Measurements from ENCODE around the gene LRRTM2.
"Not testable (repeated sequence)": the region's sequence is repeated elsewhere in the genome, so short reads cannot be mapped to it uniquely, and the experiment has no call there.

Gene LRRTM2, protein sequence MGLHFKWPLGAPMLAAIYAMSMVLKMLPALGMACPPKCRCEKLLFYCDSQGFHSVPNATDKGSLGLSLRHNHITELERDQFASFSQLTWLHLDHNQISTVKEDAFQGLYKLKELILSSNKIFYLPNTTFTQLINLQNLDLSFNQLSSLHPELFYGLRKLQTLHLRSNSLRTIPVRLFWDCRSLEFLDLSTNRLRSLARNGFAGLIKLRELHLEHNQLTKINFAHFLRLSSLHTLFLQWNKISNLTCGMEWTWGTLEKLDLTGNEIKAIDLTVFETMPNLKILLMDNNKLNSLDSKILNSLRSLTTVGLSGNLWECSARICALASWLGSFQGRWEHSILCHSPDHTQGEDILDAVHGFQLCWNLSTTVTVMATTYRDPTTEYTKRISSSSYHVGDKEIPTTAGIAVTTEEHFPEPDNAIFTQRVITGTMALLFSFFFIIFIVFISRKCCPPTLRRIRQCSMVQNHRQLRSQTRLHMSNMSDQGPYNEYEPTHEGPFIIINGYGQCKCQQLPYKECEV

DNA sequence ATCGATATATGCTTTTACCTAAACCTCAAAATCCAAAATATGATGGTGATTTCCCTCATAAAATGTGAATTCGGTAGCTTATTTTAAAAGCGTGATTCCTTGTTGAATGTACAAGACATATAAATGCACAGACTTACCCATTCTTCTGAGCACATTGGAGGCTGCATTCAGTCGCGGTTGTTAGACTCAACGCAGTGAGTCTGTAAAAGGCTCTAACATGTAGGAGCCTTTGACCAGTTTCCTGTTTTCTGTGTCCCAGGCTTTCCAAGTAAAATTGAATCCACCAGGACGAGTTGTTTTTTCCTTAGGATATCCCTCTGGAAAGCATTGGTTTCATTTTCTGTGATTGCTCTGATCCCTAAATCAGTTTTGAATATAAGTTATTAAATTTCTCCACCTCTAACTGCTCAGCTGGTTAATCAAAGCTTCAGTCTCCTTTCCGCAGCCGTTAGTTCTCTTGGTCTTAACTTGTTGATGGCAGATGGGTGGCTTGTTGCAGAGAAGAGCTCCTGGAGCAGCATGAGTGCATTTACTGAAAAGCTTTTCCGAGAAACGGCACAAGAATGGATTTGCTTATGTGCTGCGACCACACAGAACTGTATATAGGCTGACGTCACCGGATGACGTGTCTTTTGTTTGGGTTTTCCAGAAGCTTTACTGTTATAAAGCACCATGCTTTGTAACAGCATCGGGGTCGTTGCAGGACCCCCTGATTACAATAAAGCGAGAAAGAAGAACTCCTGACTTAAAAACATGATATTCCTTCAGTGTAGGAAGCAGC, at the start of gene LRRTM2:
TSS of gene LRRTM2 (minus strand) at position 565 of the 781 bp plus-strand sequence. CDS start at position 141, 424 bp downstream.
- in situ Hi-C loops (cut with MboI; ENCODE audit: low sequenced_read_pairs), result no loop called here

DNA sequence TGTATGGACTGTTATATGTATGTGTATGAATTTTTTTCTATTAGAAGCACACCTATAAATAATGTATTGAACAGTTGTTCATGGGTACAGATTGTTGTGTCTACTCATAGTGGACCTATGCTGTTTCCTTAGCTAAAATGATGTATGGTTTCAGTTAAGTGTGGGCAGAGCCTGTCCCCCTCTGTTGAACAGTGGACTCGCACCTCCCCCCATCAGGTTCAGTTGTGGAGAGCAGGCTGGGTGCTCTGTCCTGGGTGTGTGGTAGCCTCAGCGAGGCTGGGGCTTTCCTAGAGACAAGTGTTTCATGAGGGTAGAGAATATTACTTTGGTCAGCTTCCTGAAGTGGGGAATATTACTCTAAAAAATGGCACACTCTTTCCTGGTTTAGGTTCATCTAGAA, 47.4 kb upstream of the LRRTM2 start:
- in situ Hi-C loops (cut with MboI; ENCODE audit: low sequenced_read_pairs), result no loop called here

DNA sequence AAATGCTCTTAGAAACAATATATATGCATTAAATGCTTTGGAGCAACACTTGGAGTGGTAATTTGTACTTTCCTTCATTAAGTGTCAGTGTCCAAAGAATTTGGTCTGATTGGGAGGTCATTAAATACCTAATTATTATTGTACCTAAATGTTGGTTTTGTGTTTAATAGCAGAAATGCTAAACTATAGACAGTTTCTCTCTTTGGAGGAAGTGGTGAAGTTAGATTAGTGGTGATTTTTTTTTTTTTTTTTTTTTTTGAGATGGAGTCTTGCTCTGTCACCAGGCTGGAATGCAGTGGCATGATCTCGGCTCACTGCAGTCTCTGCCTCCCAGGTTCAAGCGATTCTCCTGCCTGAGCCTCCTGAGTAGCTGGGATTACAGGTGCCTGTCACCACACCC, 46.2 kb upstream of the LRRTM2 start:
- in situ Hi-C loops (cut with MboI; ENCODE audit: low sequenced_read_pairs), result not testable (repeated sequence)

DNA sequence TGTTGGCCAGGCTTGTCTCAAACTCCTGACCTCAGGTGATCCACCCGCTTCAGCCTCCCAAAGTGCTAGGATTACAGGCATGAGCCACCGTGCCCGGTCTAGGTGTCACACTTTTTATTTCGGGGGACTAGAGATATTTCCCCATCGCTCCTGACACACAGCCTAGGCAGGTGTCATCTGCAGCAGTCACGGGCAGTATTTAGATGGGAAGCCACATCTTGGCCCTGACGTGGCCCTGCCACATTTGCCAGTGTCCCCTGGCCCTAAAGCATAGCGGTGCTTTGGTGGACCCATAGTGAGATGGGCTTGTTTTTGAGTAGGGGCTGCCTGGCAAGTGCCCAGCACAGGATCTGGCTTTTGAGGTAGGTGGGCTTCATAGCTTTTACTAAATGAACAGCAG, 45.0 kb upstream of the LRRTM2 start:
- in situ Hi-C loops (cut with MboI; ENCODE audit: low sequenced_read_pairs), result no loop called here

DNA sequence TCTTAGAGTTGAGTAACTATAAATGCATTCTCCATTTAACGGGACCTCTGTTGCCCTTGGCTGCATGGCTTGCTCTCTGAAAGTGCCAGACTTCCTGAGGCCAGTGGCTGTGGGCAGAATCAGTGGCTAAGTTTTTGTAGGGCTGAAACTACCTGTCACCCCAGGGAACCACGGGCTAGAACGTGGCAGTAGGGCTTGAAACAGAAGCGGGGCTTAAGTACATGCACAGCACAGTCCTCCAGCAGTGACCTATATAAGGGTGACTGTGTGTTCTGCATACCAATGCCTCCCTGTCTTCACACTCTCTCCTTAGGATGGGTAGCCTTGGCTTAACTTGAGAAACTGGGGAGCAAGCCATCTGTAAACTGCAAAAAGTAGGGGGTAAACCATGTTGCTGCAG, 43.6 kb upstream of the LRRTM2 start:
- in situ Hi-C loops (cut with MboI; ENCODE audit: low sequenced_read_pairs), result no loop called here

DNA sequence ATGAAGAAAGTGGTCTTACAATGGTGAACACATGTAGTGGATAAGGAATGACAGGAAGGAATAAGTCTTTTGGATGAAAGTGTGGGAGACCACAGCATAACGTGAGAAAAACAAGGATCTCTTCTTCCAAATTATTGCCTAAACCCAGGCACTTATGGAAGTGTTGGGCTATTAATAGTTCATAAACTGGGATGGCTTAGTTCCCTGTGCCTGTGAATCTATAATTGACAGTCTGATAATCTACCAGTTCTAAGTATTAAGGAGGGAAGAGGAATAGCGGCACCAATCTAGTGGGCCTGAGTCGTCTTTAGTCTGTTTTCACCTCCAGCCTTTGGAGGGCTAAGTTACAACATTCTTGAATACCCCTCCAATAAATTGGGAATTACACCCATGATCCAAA, 39.2 kb upstream of the LRRTM2 start:
- in situ Hi-C loops (cut with MboI; ENCODE audit: low sequenced_read_pairs), result no loop called here

DNA sequence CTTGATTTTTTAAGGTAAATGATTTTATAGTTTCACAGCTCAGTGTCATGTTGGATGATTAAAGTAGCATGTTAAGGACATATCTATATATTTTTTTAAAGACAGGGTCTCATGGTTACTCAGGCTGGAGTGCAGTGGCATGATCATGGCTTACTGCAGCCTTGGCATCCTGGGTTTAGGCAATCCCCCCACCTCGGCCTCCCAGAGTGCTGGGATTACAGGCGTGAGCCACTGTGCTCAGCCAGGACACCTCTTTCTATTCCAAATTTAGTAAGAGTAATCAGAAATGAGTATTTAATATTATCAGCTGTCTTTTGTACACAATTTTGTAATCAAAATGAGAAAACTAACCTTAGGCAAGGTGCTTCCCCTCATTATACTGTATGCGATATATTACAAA, 38.6 kb upstream of the LRRTM2 start:
- in situ Hi-C loops (cut with MboI; ENCODE audit: low sequenced_read_pairs), result no loop called here

DNA sequence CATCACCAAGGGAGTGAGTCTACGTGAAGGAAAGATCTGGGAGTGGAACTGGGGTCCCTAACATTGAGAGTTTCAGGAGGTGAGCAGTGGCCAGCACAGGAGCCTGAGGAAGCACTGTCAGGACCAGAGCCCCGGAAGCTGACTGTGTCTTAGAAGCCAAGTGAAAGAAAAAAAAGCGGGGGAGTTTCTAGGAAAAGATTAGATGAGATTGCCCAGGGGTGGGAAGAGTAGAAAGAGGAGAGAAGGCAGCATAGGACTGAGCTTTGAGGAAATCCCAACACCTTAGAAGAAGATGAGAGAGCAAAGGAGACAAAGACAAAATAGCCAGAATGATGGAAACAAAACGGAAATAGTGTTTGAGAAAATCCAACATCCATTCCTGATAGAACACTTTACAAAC, 37.0 kb upstream of the LRRTM2 start:
- in situ Hi-C loops (cut with MboI; ENCODE audit: low sequenced_read_pairs), result no loop called here

DNA sequence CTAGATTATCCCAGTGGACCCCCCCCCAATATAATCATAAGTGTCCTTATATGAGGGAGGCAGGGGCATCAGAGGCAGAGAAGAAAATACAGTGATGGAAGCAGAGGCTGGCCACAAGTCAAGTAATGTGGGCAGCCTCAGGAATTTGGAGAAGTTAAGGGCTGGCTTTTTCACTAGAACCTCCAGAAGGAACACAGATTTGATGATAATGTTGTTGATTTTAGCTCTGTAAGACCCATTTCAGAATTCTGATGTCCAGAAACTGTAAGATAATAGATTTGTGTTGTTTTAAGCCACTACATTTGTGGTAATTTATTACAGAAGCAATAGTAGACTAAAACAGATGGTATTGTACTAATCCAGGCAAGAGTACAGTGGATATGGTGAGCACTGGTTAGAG, 36.3 kb upstream of the LRRTM2 start:
- in situ Hi-C loops (cut with MboI; ENCODE audit: low sequenced_read_pairs), result no loop called here

DNA sequence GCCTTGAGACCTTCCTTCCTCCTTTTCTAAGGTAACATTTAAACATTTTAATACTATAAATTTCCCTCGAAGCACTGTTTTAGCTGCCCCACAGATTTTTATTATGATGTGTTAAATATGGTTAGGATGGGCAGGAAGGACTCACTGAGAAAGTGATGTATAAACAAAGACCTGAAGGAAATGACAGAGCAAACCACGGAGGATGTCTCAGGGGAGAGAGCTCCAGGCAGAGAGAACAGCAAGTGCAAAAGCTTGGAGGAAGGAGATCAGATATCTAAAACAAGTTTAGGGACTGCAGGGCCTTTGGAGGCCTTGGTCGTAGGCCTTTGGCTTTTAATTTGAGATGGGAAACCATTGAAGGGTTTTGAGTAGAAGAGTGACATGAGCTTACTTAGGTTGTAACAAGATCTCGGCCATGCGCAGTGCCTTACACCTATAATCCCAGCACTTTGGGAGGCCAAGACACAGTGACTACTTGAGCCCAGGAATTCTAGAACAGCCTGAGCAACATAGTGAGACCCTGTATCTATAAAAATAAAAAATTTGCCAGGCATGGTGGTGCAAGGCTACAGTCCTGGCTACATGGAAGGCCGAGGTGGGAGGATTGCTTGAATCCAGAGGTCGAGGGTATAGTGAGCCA, 35.5 kb upstream of the LRRTM2 start:
- in situ Hi-C loops (cut with MboI; ENCODE audit: low sequenced_read_pairs), result no loop called here

DNA sequence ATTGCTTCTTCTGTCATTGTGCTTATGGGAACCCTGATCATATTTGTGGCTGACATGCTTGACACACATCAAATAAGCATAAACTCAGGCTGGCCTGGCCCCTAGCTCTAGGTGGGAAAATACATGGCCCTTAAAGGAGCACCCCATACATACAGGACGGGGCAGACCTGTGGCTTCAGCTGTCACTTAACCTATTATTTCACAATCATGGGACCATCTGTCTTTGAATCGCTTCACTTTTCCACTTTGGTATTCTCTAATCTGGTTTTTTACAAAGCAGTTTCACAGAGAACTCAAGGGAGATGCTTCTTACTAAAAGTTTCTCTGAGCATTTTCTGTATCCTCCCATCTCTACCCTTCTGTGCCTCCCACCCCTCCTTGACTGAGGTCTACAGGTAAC, 34.6 kb upstream of the LRRTM2 start:
- in situ Hi-C loops (cut with MboI; ENCODE audit: low sequenced_read_pairs), result no loop called here

DNA sequence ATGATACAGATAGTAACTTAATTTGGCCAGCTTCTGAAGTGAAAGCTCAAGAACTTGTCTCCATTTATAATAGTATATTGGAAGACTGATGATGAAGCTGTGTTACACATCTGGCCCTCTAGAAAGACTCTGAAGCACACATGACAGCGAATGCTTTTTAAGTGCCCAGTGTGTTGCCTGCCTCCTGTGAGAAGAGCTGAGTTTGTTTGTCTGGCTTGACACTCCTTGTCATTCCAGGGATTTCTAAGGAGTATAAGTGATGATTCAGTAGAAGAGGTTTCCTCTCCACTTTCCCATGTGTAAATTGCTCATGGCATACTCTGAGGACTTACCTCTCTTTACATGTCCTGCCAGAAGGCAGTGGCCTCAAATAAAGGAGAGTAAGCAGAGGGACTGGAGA, 30.4 kb upstream of the LRRTM2 start:
- in situ Hi-C loops (cut with MboI; ENCODE audit: low sequenced_read_pairs), result no loop called here

DNA sequence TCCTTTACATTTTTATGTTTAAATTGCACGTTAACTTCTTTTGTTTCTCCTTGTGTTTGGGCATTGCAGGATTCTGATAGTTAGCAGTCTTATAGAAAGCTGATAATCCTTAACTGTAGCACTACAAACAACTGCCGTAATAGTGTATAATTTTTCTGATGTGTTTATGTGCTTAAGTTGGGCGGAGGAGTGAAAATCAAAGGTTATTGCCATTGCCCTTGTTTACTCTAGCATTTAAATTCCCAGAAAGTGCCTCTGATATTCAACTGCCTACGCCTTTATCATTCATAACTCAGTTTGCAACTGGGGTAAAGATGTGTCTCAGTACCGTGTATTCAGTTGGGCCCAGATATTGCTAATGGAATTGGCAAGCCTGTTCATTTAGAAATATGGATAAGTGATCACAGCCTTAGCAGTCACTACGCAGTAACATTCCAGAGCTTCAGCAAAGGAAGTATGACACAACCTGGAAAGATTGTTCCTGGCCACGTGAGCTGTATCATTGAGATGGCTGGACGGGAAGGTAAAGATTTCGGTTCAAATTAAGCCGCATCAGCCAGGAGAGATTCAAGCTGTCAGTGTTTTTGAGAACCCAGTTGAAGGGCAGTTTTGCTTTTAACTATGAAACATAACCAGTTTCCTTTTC, 28.1 kb upstream of the LRRTM2 start:
- in situ Hi-C loops (cut with MboI; ENCODE audit: low sequenced_read_pairs), result no loop called here

DNA sequence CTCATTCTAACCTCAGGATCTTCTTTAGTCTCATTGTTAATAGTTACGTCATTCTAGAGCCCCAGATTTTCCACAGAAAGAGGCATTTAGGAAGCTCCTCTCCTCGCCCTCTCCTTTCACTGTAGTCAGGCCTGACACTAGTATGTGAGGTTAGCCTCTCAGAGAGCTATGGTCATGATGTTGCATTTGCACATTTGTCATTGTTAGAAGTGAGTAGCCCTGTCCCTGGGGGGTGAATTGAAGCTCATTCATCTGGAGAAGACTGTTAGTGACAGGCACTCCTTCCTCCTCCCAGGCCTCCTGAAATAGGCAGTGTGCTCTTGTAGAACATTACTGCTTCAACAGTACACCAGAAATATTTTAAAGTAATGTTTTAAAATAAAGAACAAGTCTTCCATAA, 26.6 kb upstream of the LRRTM2 start:
- in situ Hi-C loops (cut with MboI; ENCODE audit: low sequenced_read_pairs), result no loop called here

DNA sequence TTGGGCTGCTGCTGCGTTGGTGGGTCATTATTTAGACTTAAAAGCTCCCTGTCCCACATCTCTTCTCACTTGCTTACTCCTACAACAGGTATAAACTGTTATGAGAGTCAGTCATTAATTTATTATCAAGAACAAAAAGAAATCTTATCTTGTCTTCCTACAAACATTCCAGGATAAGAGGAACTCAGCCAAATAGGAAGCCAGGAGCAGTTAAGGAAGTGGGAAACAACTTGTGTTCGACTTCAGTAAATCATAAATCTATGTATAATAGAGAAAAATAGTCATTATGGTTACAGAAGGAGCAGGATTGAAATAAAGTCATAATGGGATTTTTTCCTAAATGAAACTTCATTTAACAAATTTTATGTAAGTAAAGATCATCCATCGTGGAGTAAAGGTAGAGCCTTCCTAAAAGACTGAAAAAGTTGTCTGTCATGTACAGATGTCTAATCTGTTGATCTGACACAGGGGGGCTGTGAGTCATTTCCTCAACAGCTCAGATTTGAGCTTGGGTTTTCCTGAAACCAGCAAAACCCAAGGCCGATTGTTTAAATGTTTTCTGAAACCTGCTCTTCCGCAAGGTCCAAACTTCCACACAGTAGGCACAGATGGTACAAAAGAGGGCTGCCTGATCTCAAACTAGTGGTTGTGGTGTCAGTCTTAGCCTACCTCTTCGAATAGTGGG, 25.3 kb upstream of the LRRTM2 start:
- in situ Hi-C loops (cut with MboI; ENCODE audit: low sequenced_read_pairs), result no loop called here

DNA sequence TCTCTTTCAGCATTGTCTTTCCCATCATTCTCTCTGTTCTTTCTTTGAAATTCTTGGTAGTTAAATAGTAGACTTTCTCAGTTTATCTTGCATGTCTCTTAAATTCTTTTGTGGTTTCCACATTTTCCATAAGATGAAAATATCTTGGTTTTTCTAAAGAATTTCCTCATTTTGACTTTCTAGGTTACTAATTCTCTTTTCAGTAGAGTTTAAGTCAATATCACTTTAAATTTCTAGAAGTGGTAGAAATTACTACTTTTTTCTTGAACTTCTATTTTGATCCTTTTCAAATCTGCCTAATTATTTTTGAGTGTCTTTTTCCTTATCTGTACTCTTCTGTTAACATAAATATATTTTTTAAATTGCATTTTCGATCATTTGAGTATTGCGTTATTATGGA, 23.6 kb upstream of the LRRTM2 start:
- in situ Hi-C loops (cut with MboI; ENCODE audit: low sequenced_read_pairs), result no loop called here

DNA sequence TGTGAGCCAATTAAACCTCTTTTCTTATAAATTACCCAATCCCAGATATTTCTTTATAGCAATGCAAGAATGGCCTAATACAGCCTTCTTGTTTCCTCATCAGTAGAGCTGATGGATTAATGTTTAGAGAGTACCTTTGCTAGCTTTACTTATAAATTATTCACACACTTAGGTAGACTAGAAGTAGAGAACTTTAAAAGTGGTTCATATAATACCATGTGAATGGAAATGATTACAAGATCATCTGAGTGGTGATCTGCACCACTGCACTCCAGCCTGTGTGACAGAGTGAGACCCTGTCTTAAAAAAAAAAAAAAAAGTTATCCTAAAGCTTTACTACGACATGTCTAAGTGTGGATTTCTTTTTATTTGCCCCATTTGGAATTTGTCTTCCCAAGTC, 23.2 kb upstream of the LRRTM2 start:
- in situ Hi-C loops (cut with MboI; ENCODE audit: low sequenced_read_pairs), result no loop called here

DNA sequence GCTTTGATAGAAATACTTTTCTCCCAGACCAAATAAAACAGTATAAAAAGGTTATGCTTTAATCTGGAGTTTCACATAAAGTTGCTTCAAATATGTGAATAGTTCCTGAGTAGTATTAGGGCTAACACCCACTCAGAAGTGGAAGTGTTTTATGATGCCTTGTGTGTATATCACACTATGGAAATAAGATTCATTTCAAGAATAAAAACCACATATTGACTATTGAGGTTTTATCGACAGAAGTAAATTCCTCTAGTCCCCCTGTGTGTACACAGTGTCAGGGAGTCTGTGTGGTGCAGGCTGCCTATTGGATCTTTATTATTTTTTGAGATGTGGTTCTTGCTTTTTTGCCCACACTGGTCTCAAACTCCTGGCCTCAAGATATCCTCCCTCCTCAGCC, 20.8 kb upstream of the LRRTM2 start:
- in situ Hi-C loops (cut with MboI; ENCODE audit: low sequenced_read_pairs), result no loop called here

DNA sequence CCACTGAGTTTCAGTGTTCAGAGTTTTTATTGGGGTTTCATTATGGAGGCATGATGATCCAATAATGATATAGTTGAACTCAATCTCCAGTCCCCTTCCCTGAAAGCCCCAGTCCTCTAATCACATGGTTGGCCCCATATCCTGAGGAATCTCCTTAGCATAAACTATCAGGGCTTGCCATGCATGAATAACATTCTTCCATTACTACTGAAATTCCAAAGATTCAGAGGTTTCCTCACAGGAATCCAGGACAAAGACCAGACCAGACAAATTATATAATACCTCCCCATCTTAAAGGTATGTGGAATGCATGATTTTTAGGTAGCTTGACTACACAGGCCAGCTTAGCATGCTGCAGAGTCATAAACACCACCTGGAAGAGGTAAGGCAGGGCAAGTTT, 15.5 kb upstream of the LRRTM2 start:
- in situ Hi-C loops (cut with MboI; ENCODE audit: low sequenced_read_pairs), result no loop called here

DNA sequence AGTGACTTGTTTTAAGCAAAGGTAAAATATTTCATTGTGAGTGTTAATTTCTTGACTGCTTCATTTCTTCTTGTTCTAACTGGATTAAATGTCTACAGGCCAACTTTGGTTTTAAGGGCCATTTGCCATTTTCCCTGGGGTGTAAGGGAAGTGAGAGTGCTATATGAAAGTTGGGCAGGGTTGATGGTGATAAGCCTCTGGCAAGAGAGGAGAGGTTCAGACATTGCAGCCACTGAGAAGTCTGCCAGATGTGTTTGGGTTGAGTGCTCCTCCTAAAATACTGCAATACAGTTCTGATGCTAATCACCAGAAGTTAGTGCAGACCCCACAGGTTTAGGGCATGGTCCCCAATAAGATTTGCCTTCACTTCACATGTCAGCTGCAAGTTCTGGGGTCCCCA, 14.9 kb upstream of the LRRTM2 start:
- in situ Hi-C loops (cut with MboI; ENCODE audit: low sequenced_read_pairs), result no loop called here

DNA sequence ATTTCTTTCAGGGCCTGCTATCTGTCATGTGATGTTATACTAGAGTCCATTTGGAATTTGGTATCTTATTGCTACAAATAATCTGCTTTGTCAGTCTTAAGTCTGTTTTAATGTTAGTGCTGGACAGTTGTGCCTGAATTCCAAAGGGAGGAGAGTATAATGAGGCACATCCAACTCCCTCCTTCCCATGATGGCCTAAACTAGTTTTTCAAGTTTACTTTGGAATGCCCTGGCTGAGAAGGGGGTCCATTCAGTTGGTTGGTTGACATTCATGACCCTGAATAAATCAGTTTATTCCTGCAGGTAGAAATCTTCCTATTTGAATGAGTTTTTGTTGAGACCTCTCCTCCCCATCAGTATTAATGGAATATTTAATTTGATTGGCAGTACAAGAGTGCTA, 9.4 kb upstream of the LRRTM2 start:
- in situ Hi-C loops (cut with MboI; ENCODE audit: low sequenced_read_pairs), result no loop called here
